Bronchial epithelial cell (primary cell): ENCODE measurements around the gene CA10. TPM values are rescaled to one million over a fixed set of nuclear protein-coding genes. Genes with fewer than 3 reads are reported as not detected.
A peak's percentile ranks its signal among the peaks of the same experiment; 100 is the strongest.

Source experiments
- DNase-seq: peaks from one replicate; pipeline ENCODE4 v3.0.0-alpha.2; 2010; ENCODE audit warnings: low read depth
- FAIRE-seq: peaks from 2 replicates; lab custom pipeline; 2011; peaks lifted over from hg19 to GRCh38; lab: Jason Lieb, UNC
- H3K27me3 ChIP-seq: 2 replicates; pipeline ENCODE4 v1.5.1; 2011; ENCODE audit warnings: low read length; ENCODE audit not compliant: control insufficient read depth, insufficient read depth
- H3K36me3 ChIP-seq: 2 replicates; pipeline ENCODE4 v1.5.1; 2011; ENCODE audit warnings: low read length; ENCODE audit not compliant: control insufficient read depth, insufficient read depth
- H3K4me3 ChIP-seq: 2 replicates; pipeline ENCODE4 v1.5.1; 2011; ENCODE audit warnings: mild to moderate bottlenecking, low read depth, low read length, control low read depth
- CTCF ChIP-seq: IDR thresholded peaks from 2 replicates; pipeline ENCODE4 v1.5.1; 2011; ENCODE audit warnings: mild to moderate bottlenecking, moderate library complexity, low read length, control low read depth, inconsistent platforms; ENCODE audit not compliant: insufficient read depth, severe bottlenecking
- total RNA-seq: library from RNA; depleted of rRNA; stranded (reverse); fragments of >200 nt; gene quantifications from 2 replicates; pipeline ENCODE4 v1.2.1, GENCODE V29; 2014

The CA10 gene
- total RNA-seq, 1 donor from 2014 or later: not detected

- TF ChIP-seq CTCF: peak; percentile 56
- no peak overlapping the region for H3K4me3 ChIP-seq
- H3K36me3 ChIP-seq: no peaks in the 10 kb centered on the region
- no peaks in the 10 kb centered on the region for H3K27me3 ChIP-seq
- FAIRE-seq (no peak), DNase-seq (peak; percentile 17)
Measured at GRCh38 chr17:51585514-51586104, 572.9 kb downstream of the CA10 start.

GRCh38 chr17:51580869-51581268, 577.6 kb downstream of the CA10 start:
- no peaks in the 10 kb centered on the region for H3K27me3 ChIP-seq

More at GRCh38 chr17:51580869-51581268, 577.6 kb downstream of the CA10 start:
- no peak overlapping the region for H3K4me3 ChIP-seq
- DNase-seq: no peak
- no peak for TF ChIP-seq CTCF
- no peaks in the 10 kb centered on the region for H3K36me3 ChIP-seq
- no peak for FAIRE-seq
